G401.6 (cell line): ENCODE data around the gene LCE3B.
"Not testable (repeated sequence)": the region's sequence is repeated elsewhere in the genome, so short reads cannot be mapped to it uniquely, and the experiment has no call there.

Experiments used
- FAIRE-seq: peaks from 2 replicates; lab custom pipeline; 2012; peaks lifted over from hg19 to GRCh38; lab: Jason Lieb, UNC

LCE3B gene, protein sequence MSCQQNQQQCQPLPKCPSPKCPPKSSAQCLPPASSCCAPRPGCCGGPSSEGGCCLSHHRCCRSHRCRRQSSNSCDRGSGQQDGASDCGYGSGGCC

DNA sequence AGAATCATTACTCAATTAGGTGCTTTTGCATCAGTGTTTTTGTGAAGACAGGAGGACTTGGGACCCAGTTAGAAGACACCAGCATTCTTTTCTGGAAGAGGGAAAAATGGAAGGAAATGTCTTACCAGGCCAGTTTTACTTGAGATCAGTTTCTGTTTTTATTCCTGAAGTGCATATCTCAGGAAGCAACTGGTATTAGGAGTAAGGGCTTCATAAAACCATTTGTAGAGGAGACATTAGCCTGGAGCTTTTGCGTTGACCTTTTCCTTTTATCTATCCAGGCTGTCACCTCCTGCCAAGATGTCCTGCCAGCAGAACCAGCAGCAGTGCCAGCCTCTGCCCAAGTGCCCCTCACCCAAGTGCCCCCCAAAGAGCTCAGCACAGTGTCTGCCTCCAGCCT, at the start of gene LCE3B:
TSS of gene LCE3B (plus strand) at position 301 of the 400 bp plus-strand sequence. CDS start at position 301, 0 bp downstream.
- no peak for FAIRE-seq

DNA sequence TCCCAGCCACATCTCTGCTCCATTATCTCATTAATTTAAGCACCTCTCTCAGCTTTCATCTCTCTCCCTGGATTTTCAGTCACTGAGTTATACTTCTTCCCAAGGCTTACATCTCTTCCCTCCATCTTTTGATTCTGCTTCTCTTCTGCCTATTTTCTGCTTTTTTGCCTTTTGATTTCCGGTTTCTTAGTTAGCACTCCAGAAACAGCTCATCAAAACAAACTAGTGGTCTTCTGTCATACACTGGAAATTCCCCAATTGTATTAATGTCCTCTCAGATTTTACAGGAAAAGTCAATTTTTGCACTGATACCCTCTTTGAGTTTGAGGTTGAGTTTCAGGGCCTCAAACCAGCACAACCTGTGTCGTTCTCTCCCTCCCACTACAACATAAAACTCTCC, 48.5 kb upstream of the LCE3B start:
- FAIRE-seq = no peak

DNA sequence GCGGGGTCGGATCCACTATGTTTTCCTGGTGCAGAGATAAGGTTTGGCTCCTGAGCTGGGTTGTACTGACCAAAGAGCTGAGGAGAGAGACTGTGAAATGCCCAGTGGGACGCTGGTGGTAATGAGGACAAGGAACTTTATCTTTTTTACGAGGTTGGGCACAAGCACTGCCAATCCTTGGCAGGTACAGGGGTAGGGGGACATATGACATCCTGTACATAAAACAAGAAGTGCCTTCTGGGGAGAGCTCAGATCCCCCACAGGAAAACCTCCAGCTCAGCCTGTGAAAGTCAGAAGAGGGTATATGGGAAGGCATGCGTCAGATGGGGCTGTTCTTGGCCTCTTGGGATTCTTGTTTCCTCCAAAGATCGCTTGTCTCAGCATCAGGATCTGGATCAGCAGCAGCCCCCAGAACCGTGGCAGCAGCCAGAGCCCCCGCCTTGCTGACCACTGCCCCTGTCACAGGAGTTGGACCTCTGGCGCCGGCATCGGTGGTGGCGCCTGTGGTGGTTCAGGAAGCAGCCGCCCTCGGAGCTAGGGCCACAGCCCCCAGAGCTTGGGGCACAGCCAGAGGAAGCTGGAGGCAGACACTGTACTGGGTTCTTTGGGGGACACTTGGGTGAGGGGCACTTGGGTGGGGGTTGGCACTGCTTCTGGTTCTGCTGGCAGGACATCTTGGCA, 47.9 kb upstream of the LCE3B start:
- no peak for FAIRE-seq

DNA sequence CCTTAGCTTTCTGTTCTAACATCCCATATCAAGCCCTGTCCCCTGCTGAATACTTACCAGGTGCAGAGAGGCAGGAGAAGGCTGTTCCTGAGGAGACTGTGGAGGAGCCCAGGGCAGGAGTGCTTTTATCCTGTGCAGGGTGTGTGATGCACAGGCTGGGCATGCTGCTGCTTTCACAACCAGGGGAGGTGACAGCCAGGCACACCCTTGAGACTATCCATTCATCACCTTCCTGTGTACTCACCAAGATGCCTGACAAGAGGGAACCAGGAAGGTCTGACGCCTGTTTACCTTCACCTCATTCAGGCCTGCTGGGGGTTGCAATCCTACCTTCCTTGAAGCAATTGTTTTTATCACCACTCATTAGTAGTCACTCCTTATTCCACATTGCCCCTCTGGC, 46.9 kb upstream of the LCE3B start, which contains the start of gene LCE3E:
TSS of gene LCE3E (minus strand) at position 100 of the 400 bp plus-strand sequence. CDS start 572 bp downstream, outside the sequence.
- FAIRE-seq = no peak

DNA sequence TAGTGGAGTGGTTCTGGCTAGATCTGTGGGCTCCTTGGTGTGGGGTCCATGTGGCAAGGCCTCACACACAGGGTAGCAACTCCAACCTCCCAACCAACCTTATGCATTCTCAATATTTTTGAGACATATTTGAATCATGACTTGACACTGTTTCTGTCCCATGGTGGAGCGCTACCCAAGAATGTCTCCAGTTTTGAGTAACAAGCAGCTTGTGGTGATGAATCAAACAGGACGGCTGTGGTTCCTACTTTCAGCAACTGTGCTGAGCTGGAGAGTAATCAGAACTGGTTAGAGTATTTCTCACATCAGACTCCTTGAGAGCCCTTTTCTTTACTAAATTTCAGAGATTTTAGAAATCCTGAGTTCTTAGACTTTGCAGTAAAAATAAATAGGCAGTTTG, 36.4 kb upstream of the LCE3B start:
- FAIRE-seq = no peak

DNA sequence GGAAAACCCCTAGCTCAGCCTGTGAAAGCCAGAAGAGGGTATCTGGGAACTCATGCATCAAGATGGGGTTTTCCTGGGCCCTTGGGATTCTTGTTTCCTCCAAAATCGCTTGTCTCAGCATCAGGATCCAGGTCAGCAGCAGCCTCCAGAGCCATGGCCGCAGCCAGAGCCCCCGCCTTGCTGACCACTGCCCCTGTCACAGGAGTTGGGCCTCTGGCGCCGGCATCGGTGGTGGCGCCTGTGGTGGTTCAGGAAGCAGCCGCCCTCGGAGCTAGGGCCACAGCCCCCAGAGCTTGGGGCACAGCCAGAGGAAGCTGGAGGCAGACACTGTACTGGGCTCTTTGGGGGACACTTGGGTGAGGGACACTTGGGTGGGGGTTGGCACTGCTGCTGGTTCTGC, 34.1 kb upstream of the LCE3B start:
- not testable (repeated sequence) for FAIRE-seq

DNA sequence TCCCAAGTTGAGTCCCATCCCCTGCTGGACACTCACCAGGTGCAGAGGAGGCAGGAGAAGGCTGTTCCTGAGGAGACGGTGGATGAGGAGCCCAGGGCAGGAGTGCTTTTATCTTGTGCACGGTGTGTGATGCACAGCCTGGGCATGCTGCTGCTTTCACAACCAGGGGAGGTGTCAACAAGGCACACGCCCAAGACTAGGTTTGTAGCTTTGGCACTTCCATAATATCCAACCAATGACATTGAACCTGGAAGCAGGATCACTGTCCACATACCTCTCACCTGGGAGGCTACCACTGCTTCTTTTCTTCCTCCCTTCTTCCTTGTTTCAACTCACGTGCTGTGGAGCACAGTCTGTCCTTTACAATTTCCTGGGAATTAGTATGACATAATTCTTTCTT, 33.2 kb upstream of the LCE3B start, which contains the start of gene LCE3D:
TSS of gene LCE3D (minus strand) at position 84 of the 400 bp plus-strand sequence. CDS start 580 bp downstream, outside the sequence.
- no peak for FAIRE-seq

DNA sequence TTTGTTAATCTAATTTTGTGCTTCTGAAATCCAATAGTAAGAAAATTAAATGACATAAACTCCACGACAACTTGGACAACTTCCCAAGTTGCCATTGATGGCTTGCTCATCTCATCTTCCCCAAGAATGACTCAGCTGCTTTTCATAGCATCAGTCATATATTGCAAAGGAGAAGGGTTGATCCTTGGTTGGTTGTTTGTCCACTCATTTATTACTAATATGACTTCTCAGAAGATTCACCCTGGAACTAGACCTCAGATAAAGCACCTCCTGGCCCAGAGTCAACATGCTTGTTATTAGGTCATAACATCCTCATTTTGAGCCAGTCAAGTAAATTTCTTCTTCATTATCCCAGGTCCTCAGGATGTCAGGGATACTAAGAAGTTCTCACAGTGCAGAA, 31.0 kb upstream of the LCE3B start:
- FAIRE-seq = no peak

DNA sequence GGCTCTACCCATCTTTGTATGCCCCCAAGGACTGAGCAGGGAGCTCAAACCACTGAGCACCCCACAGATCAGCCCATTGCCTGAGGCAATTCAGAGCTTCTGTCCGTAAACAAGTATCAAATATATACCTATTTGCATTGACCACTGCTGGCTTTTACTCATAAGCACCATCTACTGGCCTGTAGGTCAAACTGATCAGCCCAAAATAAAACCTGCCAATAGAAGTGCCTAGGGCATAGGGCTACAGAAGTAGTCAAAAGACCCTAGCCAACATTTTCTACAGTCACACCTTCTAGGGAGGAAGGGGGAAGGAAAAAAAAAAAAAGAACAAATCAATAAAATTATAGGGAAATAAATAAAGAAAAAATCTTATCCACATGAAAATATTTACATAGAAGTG, 28.0 kb upstream of the LCE3B start:
- no peak for FAIRE-seq

DNA sequence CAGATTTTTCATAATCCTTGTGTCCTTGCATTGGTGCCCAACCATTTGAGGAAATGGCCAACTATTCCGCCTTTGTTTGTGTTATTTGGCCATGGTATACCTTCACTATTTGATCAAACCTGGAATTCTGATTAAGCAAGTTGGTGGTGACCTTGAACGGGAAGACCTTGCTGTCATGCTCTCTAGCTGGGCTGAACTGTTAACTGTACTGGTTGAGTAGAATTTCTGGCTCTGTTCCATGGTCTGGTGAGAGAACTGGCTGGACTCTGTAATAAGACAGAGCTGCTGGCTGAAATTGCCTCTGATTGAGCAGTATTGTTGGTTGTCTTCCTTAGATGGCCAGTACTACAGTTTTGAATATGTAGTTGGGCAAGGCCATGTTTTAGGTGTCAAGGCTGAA, 16.6 kb upstream of the LCE3B start:
- no peak for FAIRE-seq

DNA sequence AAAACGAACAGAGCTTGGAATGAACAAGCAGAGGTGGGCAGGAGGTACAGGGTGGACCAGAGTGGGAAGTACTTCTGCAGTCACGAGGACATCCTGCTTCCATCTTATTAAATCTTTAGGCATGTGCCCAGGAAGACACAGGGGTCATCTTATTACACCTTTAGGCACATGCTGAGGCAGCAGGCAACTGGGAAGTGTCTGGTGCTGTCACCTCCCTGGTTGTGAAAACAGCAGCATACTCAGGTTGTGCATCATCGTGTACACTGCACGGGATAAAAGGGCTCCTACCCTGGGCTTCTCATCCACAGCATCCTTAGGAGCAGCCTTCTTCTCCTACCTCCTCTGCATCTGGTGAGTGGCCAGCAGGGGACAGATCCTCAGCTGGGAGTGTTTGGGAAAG, 13.7 kb upstream of the LCE3B start, which contains the start of gene LCE3C:
TSS of gene LCE3C (plus strand) at position 301 of the 400 bp plus-strand sequence. CDS start 498 bp downstream, outside the sequence.
- no peak for FAIRE-seq

DNA sequence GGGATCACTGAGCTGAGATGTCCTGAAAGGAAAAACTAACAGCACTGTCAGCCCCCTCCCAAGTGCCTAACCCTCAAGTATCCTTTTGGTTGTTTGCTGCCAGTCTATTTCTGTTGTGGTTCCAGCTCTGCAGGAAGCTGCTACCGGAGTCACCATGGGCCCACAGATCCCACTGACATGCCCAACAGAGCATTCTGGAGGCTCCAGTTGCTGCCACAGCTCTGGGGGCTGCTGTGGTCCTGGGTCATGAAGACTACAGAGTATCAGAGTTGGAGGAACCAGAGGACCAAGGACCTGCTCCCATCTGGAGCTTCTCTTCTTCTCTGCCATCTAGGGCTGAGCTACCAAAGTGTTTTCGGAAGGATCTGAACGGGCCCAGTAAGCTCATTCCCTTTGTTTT, 8.4 kb downstream of the LCE3B start:
- FAIRE-seq = no peak

DNA sequence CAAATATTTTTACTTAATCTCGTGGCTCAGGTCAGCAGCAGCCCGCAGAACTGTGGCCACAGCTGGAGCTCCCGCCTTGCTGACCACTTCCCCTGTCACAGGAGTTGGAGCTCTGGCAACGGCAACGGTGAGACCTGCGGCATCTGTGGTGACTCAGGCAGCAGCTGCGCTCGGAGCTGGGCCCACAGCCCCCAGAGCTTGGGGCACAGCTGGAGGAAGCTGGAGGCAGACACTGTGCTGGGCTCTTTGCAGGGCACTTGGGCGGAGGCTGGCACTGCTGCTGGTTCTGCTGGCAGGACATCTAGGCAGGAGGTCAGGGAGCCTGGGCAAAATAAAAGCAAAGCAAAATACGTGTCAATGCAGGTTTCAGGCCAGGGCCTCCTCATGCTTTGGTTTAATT, 9.2 kb downstream of the LCE3B start, which contains the start of gene LCE3A:
TSS of gene LCE3A (minus strand) at position 301 of the 400 bp plus-strand sequence. CDS start at position 301, 0 bp downstream.
- FAIRE-seq = no peak

DNA sequence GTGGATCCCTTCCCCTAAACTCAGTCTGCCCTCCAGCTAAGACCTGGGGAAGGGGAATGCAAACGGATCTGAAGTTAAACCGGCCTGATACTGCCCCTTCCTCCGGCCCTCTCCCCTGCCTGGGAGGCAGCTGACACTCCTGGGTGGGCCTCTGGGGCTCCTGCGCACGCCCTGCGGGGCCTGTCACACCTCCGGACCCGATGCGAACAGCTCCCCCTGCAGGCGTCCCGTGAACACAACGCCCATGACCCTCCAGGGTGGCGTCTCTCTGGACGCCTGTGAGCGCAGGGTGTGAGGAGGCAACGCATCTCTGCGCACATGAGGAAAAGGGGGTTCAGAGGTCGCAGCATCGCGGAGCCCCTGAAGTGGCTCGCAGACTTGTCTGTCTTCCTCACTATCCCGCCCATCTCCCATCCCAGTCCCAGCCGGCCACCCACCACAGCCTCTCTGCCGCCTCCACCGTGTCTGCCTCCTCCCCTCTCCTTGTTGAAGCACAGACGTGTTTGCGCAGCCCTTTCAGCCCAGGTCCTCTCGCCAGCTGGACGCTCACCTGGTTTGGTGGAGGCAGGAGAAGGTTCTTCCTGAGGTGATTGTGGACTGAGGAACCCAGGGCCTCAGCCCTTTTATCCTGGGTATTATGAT, 9.7 kb downstream of the LCE3B start:
- FAIRE-seq = no peak

DNA sequence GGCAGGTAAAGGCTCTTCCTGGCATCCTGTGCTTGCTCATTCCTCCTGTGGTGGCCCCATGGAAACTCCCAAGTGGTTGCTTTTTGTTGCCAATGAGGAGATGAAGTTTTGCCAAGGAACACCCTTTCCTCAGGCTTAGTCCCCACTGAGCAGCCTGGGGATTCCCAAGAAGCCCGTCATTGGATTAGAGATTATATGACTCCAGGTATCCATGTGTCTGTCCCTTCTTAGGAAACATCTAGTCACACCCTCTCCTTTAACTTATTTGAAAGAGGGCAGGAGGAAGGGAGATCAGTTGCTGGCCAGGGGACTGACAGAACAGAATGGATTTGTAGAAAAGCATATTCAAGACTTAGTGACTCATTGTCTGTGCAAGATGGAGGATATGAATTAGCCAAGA, 13.1 kb downstream of the LCE3B start:
- no peak for FAIRE-seq

DNA sequence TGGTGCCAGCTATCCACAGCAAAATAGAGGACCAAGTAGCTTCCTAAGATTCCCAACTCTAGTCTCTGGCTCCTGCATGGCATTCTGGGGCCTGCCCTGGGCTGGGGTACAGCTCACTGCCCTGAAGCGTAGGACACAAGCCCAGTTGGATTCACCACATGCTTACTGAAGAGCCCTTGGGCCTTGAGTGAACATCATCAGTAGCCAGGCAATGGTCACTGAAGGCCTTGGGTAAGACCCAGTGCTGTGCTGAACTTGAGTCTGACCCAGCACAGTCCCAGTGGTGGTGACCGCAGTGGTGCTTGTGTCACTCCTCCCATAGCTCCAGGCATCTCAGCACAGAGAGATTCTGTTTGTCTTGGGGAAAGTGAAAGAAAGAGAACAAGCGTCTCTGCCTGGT, 17.0 kb downstream of the LCE3B start:
- no peak for FAIRE-seq

DNA sequence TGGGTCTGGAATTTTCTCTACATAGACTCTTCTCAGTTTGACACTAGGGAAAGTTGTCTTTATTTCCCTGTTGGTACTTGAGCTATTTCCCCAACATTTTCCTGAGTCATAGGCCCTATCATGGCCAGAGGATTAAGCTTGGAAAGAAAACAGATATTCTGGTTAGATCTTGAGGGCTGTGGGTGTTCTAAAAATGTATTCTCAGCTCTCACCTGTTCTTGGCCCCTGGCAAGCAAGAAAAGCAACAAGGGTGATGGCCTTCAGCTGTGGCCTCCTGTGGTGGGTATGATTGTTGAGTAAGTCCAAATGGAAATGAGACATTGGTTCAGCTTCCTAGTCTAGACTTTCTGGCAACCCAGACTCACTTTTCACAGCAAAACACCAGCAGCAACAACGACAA, 26.7 kb downstream of the LCE3B start:
- no peak for FAIRE-seq

DNA sequence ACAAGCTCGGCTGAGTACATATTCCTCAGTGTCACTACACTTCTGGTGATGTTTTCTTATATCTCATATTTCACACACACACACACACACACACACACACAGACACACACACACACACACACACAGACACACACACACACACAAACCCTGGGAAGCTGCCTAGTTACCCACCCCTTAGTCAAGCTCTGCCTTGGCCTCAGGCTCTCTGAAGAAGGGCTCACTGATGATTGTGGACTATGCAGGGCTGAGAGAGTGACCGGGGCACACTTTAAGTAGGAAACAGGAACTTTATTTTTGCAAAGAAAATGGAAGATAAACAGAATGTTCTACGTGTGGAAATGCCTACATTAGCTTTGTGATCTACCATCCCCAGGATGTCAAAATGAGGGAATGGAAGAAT, 30.3 kb downstream of the LCE3B start:
- no peak for FAIRE-seq

DNA sequence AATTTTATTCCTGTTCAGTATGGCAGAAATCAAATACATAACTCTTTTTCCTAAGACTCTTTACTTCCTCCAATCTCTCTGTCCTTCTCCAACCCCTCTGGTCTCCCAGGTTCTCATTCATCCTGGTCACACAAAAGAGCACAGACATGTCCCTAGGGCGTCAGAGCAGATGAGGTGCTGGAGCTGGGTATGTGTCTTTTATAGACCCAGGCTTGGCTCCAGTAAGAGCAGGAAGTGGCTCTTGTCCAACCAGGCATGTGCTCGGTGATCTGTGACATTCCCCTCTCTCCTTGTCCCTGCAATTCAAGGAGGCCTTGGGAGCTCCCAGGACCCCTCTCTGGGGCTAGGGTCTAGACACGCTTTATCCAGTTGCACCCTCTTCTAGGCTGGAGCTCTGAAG, 31.5 kb downstream of the LCE3B start:
- FAIRE-seq = no peak

DNA sequence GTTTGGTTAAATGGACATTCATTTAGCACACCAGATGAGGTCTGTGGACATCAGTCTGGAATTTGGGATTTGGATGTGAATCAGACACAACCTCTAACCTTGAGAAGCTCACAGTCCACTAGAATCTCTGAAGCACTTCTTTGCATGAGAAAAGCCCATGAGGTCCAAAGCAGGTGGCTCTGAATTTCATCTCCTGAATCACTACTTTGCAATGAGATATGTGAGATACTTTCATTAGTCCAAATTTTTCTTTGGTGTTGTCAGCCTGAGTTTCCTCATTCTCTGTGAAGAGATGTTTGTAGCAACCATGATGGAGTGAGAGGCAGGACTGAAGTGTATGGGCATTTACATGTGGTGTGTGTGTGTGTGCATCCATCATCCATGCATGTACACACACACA, 33.0 kb downstream of the LCE3B start:
- FAIRE-seq = no peak

DNA sequence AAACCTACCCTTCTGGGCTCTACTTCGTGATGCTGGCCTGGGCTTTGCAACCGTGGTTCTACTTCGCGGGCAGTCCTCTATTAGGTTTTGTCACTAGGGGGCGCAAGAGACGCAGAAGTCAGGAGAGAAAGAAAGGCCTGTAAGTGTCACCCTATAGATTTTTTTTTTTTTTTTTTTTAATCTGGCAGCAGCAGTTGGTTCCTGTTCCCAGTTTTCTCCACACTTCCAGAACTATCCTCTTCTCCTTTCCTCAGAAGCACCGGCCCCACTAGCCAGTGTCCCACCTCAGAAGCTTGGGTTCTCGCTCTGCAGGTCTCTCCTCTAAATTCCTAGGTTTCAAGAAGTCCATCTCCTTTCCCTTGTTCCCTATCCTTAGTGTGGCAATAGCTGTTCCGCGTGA, 40.5 kb downstream of the LCE3B start:
- FAIRE-seq = peak; percentile 63

DNA sequence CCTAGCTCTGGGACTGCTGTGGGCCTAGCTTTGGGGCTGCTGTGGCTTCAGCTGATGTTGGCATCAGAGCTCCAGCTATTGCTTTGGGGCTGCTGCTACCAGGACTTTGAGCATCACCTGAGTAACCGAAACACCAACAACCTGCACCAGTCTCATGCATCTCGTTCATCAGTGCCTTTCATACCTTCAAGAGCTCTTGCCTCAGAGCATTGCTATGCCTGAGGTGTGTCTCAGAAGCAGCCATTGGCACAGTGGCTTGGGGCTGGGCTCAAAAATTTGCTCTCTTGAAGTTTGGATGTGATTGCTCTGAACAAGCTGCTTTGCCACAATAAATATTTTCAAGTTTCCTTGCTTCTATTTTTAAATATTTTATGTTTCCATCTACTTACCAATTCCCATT, 42.8 kb downstream of the LCE3B start:
- FAIRE-seq = no peak

DNA sequence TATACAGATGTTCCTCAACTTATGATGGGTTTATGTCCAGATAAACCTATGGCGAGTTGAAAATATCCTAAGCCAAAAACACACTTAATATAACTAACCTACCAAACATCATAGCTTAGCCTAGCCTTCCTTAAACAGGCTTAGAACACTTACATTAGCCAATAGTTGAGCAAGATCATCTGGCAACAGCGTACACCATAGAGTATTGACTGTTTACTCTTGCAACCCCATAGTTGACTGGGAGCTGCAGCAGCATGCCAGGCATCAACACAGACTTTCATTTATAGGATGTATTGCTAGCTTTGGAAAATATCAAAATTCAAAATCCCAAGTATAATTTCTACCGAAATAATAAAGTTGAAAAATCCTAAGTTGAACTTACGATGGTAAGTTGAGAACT, 44.1 kb downstream of the LCE3B start:
- no peak for FAIRE-seq

DNA sequence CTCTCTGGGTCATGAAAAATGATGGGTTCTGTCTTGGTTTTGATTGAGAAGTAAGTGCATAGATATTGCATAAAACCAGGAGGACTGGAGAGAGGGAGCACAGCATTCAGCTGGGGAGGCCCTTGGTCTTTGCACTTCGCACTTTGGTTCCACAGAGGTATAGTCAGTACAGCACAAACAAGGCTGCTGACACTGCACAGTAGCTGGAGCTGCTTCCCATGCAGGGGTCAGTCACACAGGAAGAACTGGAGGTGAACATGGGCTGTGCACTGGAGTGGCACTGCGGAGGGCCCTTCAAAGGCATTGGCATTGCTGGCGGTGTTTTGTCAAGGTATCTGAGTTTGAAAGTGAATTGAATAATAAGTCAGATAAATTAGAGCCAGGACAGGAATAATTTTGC, 45.0 kb downstream of the LCE3B start:
- no peak for FAIRE-seq
